Adipocyte (in vitro differentiated cells): Measurements from ENCODE around the gene RIOK1.

Source experiments
- DNase-seq: peaks from one replicate; pipeline ENCODE4 v3.0.0-alpha.2; 2015; ENCODE audit warnings: low read depth
- H3K27me3 ChIP-seq: replicated peaks from 2 replicates; pipeline ENCODE4 v1.7.0; 2013; ENCODE audit warnings: mild to moderate bottlenecking, low read length, moderate library complexity; ENCODE audit not compliant: control insufficient read depth, insufficient read depth
- H3K36me3 ChIP-seq: 2 replicates; pipeline ENCODE4 v1.7.0; 2013; ENCODE audit warnings: low read length, mild to moderate bottlenecking, moderate library complexity; ENCODE audit not compliant: control insufficient read depth, insufficient read depth, severe bottlenecking
- H3K4me1 ChIP-seq: 2 replicates; pipeline ENCODE4 v1.7.0; 2013; ENCODE audit warnings: mild to moderate bottlenecking, low read length, moderate library complexity; ENCODE audit not compliant: control insufficient read depth, insufficient read depth
- H3K4me3 ChIP-seq: 2 replicates; pipeline ENCODE4 v1.7.0; 2013; ENCODE audit warnings: mild to moderate bottlenecking, low read length, moderate library complexity
- H3K9ac ChIP-seq: 2 replicates; pipeline ENCODE4 v1.7.0; 2013; ENCODE audit warnings: mild to moderate bottlenecking, low read length, moderate library complexity
- H3K9me3 ChIP-seq: 2 replicates; pipeline ENCODE4 v1.7.0; 2013; ENCODE audit warnings: mild to moderate bottlenecking, low read length, moderate library complexity; ENCODE audit not compliant: control insufficient read depth

The RIOK1 gene

GRCh38 chr6:7377961-7378360, 11.6 kb upstream of the RIOK1 start:
- Histone ChIP-seq H3K9ac (no peak overlapping the region), H3K9me3 (no peaks in the 10 kb centered on the region), H3K27me3 (no peaks in the 10 kb centered on the region)

DNA sequence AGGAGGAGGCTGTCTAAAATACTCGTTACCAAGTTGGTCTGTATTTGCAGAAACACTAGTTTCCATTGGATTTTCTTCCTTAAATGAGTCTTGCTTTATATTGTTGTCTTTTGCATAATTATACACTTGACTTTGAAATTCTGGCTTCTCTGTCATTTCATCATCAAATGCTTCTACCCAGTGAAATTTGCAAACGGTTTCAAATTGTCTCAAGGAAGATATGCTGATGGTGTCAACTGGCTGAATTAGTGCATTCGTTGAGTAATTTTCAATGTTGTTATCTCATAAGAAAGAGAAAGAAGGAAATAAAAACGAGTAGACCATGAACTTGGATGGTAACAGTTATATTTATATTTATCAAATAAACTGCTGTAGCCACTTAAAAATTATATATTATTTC, 10.9 kb upstream of the RIOK1 start:
- no peak overlapping the region for H3K9ac ChIP-seq
- no peaks in the 10 kb centered on the region for H3K27me3 ChIP-seq
- DNase-seq = no peak
- no peaks in the 10 kb centered on the region for H3K9me3 ChIP-seq
- peaks cover 4% of the 10 kb centered on the region for H3K4me1 ChIP-seq
- no peak overlapping the region for H3K4me3 ChIP-seq
- no peaks in the 10 kb centered on the region for H3K36me3 ChIP-seq

More at GRCh38 chr6:7377961-7378360, 11.6 kb upstream of the RIOK1 start:
- Histone ChIP-seq H3K36me3 (no peaks in the 10 kb centered on the region), H3K4me3 (no peak overlapping the region), H3K4me1 (peaks cover 4% of the 10 kb centered on the region)
- no peak for DNase-seq

DNA sequence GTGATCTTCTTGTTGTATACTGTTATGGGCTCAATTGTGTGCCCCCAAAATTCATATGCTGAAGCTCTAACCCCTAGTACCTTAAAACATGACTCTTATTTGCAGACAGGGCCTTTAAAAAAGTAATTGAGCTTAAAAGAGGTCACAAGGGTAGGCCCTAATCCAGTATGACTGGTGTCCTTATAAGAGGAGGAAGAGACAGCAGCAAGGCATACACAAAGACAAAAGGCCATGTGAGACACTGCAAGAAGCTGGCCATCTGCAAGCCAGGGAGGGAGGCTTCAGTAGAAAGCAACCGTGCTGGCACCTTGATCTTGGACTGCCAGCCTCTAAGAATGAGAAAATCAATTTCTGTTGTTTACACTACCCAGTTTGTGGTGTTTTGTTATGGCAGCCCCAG, 8.5 kb upstream of the RIOK1 start:
- no peak for DNase-seq
- no peak overlapping the region for H3K9ac ChIP-seq
- H3K4me1 ChIP-seq = peaks cover 4% of the 10 kb centered on the region
- H3K4me3 ChIP-seq = no peak overlapping the region
- no peaks in the 10 kb centered on the region for H3K9me3 ChIP-seq
- no peaks in the 10 kb centered on the region for H3K27me3 ChIP-seq
- H3K36me3 ChIP-seq = no peaks in the 10 kb centered on the region

GRCh38 chr6:7389162-7389450, 502 bp upstream of the RIOK1 start:
- peaks cover 5% of the 10 kb centered on the region for H3K36me3 ChIP-seq

GRCh38 chr6:7390226-7390878, 744 bp downstream of the RIOK1 start:
- no peak for DNase-seq
- H3K9ac ChIP-seq = peak overlapping the region; percentile 92
- H3K36me3 ChIP-seq = peaks cover 17% of the 10 kb centered on the region
- H3K4me1 ChIP-seq = peaks cover 30% of the 10 kb centered on the region
- H3K9me3 ChIP-seq = no peaks in the 10 kb centered on the region
- peak overlapping the region; percentile 85 for H3K4me3 ChIP-seq
- no peaks in the 10 kb centered on the region for H3K27me3 ChIP-seq

More at GRCh38 chr6:7389162-7389450, 502 bp upstream of the RIOK1 start:
- peak overlapping the region; percentile 85 for H3K4me3 ChIP-seq
- H3K9me3 ChIP-seq = no peaks in the 10 kb centered on the region
- peak; percentile 82 for DNase-seq
- H3K27me3 ChIP-seq = no peaks in the 10 kb centered on the region
- H3K4me1 ChIP-seq = peaks cover 30% of the 10 kb centered on the region
- peak overlapping the region; percentile 92 for H3K9ac ChIP-seq

GRCh38 chr6:7391151-7391550, 1.5 kb downstream of the RIOK1 start:
- peaks cover 30% of the 10 kb centered on the region for H3K4me1 ChIP-seq
- no peaks in the 10 kb centered on the region for H3K27me3 ChIP-seq
- peak overlapping the region; percentile 85 for H3K4me3 ChIP-seq
- H3K9me3 ChIP-seq = no peaks in the 10 kb centered on the region
- DNase-seq = peak; percentile 21
- peaks cover 25% of the 10 kb centered on the region for H3K36me3 ChIP-seq
- H3K9ac ChIP-seq = peak overlapping the region; percentile 92

- Histone ChIP-seq H3K4me1 (peaks cover 30% of the 10 kb centered on the region), H3K9me3 (no peaks in the 10 kb centered on the region), H3K36me3 (peaks cover 35% of the 10 kb centered on the region), H3K27me3 (no peaks in the 10 kb centered on the region), H3K4me3 (no peak overlapping the region), H3K9ac (no peak overlapping the region)
- no peak for DNase-seq
These were observed 2.8 kb downstream of the RIOK1 start for GRCh38 chr6:7392402-7392801.

DNA sequence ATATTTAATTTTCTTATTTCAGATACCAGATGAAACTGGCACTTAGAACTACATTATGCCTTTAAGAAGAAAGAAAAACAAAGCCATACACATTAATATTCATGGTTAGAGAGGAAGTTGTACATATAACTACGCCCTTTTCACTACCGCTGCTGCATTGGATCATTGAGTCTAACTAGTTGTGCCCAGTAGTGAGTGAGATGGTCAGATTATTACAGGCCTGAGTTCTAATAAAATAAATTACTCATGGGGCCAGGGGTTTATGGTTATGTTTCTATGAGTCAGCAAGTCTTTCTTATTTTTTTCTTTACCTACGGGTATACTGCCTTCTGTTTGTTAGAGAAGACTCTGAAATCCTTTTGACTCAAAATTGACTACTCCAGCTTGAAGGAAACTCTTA, 11.5 kb downstream of the RIOK1 start:
- no peaks in the 10 kb centered on the region for H3K4me1 ChIP-seq
- no peak overlapping the region for H3K4me3 ChIP-seq
- H3K36me3 ChIP-seq = peaks cover 89% of the 10 kb centered on the region
- no peaks in the 10 kb centered on the region for H3K27me3 ChIP-seq
- no peak overlapping the region for H3K9ac ChIP-seq
- DNase-seq = no peak
- H3K9me3 ChIP-seq = no peaks in the 10 kb centered on the region

DNA sequence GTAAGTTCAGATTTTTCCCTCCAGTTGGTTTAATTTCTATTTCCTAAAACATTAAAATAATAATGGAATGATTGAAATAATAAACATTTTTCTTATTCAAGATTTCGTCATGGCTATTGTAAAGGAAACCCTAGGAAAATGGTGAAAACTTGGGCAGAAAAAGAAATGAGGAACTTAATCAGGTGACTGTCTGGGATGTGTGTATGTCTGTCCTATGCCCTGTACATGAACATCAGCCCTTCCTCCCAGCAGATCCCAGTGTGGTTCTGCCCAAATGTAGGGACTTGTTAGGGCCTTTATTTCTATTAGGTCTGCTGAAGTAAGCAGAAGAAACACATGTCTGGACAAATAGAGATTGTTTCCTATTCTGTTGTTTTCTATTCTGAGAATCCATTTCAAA, 13.1 kb downstream of the RIOK1 start:
- Histone ChIP-seq H3K4me3 (no peak overlapping the region), H3K4me1 (no peaks in the 10 kb centered on the region), H3K27me3 (no peaks in the 10 kb centered on the region), H3K9me3 (no peaks in the 10 kb centered on the region), H3K36me3 (peaks cover 92% of the 10 kb centered on the region), H3K9ac (no peak overlapping the region)
- DNase-seq = no peak

DNA sequence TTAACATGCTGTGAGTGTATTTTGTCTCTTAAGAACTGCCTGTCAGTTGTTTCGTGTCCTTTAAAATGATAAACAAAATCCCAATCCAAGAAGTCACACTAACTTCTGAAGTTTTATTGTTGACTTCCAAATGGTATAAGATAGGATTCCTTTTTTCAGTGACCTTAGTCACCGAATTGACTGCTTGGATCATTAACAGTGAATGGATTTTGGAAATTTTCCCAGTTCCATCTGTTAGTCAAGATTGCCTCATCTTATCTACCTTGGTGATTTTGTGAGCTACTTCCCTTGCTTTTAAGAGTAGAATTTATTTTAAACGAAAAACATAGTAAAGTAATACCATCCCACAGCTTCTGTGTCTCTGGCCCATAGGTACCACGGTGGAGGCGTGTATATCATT, 14.9 kb downstream of the RIOK1 start:
- no peak for DNase-seq
- Histone ChIP-seq H3K4me3 (no peak overlapping the region), H3K36me3 (peaks cover 87% of the 10 kb centered on the region), H3K9ac (no peak overlapping the region), H3K27me3 (no peaks in the 10 kb centered on the region), H3K9me3 (no peaks in the 10 kb centered on the region), H3K4me1 (no peaks in the 10 kb centered on the region)

- Histone ChIP-seq H3K9me3 (no peaks in the 10 kb centered on the region), H3K9ac (no peak overlapping the region), H3K4me3 (no peak overlapping the region), H3K4me1 (no peaks in the 10 kb centered on the region), H3K27me3 (no peaks in the 10 kb centered on the region), H3K36me3 (peaks cover 92% of the 10 kb centered on the region)
- DNase-seq = no peak
These were observed 17.1 kb downstream of the RIOK1 start for GRCh38 chr6:7406743-7407142.

DNA sequence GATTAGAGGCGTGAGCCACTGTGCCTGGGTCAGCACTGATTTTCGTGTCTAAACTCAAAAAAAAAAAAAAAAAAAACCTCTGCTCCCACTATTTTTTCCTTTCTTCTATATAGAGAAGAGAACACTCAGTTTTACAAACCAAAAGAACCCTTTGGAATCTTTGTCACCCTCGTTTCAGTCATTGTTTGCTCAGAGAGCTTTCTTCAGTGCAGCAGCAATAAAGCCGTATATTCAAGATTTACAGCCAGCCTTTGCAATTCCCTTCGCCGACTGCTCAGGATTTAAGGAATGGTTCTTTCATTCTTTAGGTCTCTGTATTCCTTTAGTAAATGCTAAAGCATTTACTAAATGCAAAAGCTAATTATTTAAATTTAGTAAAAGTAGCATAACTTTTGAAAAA, 20.1 kb downstream of the RIOK1 start:
- Histone ChIP-seq H3K4me3 (no peak overlapping the region), H3K27me3 (no peaks in the 10 kb centered on the region), H3K36me3 (peaks cover 89% of the 10 kb centered on the region), H3K4me1 (peaks cover 12% of the 10 kb centered on the region), H3K9ac (no peak overlapping the region), H3K9me3 (no peaks in the 10 kb centered on the region)
- DNase-seq = no peak
